ENCODE data around the gene RBM33. TPM values are rescaled to one million over a fixed set of nuclear protein-coding genes. Genes with fewer than 3 reads are reported as not detected.
"Not testable (repeated sequence)": the region's sequence is repeated elsewhere in the genome, so short reads cannot be mapped to it uniquely, and the experiment has no call there.

RBM33 gene
- total RNA-seq, 2 donors from 2014 or later: 135 to 178 TPM

DNA sequence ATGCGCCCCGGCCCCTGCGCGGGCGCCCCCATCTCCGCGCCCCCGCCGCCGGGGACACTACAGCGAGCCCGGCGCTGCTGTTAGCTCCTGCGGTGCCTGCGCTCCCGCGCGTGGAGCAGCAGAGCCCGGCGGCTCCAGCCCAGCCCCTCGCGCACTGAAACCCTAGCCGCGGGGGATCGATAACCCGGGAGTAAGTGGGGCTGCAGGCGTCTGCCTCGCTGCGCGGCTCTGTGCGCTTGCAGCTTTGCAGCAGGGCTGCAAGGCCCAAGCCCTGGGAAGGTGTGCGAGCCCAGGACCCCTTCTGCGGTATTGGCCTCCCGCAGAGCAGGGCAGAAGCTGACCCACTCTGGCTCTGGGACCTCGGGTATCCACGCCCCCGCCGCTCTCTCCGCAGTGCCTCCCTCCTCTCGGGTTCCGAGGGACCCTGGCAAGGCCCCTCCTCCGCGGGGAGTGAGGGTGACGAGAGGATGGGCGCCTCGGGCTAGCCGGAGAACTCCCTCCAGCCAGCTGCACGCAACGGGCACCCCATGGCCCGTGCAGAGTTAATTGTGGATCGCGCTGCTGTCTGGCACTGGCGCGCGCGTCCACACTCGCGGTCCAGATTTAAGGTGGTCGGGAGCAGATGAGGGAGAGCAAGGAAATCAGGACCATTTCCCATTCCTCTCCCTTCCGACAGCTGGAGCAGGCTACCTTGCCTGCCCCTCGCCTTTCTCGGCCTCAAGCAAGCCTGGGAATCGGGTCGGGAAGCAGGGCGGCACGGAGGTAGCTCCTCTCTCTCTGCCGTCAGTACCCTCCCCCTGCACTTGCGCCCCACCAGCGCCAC is 165.7 kb downstream of the RBM33 start:
- H3K27me3 Mint-ChIP-seq: peaks cover 63% of the 10 kb centered on the region
- peaks cover 16% of the 10 kb centered on the region for H3K4me1 Mint-ChIP-seq

DNA sequence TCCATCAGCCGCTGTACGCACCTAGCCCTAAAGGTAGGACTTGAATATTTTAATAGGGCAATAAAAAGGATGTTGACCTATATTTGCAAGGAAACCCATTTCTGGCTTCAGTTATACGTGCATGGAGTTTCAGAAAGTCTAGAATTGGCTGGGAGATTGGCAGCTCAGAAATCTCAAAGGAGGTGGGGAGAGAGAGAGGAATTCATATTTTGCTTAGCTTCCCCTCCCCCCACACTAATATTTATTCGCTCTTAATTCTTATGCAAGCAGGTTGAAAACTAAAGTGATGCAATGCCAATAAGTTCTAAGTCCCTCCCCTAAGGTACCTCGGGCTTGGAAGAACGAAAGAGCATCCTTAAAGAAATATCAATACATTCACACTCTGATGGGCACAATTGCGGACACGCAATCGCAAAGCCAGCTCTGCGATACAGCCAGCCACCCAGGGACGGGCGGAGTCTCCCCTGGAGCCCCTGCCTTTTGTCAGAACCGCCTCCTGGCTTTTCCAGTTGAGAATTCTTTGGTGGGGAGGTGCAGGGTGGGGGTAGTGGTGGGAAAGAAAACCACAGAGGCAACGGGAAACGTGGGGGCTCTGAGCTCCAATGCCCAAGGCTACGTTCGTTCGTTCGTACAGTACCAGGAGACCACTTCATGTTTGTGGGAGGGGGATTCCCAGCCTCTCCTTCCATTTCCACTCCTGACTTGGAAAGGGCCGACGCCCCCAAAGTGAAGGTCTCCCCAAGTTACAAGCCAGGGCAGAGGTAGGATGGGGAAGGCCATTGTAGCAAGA is 166.5 kb downstream of the RBM33 start:
- DNase-seq: no peak
- H3K27me3 Mint-ChIP-seq: peaks cover 71% of the 10 kb centered on the region
- peak overlapping the region; percentile 50 for H3K4me3 Mint-ChIP-seq
- no peaks in the 10 kb centered on the region for H3K9me3 ChIP-seq (ENCODE audit: control insufficient read depth, low read length, poor library complexity, severe bottlenecking)
- H3K36me3 Mint-ChIP-seq (ENCODE audit: low read depth): peaks cover 3% of the 10 kb centered on the region
- H3K4me1 Mint-ChIP-seq: peaks cover 21% of the 10 kb centered on the region
- H3K27ac Mint-ChIP-seq: no peak overlapping the region
- no peak for ATAC-seq

More for the DNA sequence above, 165.7 kb downstream of the RBM33 start:
- DNase-seq (no peak), ATAC-seq (no peak)
- Mint-ChIP-seq H3K36me3 (ENCODE audit: low read depth) (peaks cover 3% of the 10 kb centered on the region), H3K27ac (no peak overlapping the region), H3K4me3 (peak overlapping the region; percentile 50)
- H3K9me3 ChIP-seq (ENCODE audit: control insufficient read depth, low read length, poor library complexity, severe bottlenecking): no peaks in the 10 kb centered on the region

DNA sequence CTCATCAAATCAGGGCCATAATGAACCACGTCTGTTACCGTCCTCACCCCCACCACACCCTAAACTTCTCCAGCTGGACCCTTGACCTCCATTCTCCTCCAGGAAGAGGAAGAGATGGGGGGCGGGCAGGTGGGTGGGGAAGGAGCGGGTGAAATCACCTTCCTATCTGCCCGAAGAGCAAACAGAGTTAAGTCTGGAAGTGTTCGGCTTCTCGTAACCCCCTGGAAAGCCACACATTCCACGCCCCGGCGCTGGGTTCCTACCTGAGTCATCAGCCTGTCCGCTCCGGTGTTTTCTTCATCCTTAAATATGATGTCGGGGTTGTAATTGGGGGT is 167.1 kb downstream of the RBM33 start:
- Mint-ChIP-seq H3K27me3 (peaks cover 66% of the 10 kb centered on the region), H3K36me3 (ENCODE audit: low read depth) (peaks cover 3% of the 10 kb centered on the region), H3K4me3 (peak overlapping the region; percentile 85), H3K27ac (no peak overlapping the region), H3K4me1 (peaks cover 21% of the 10 kb centered on the region)
- no peaks in the 10 kb centered on the region for H3K9me3 ChIP-seq (ENCODE audit: control insufficient read depth, low read length, poor library complexity, severe bottlenecking)
- DNase-seq (no peak), ATAC-seq (no peak)

DNA sequence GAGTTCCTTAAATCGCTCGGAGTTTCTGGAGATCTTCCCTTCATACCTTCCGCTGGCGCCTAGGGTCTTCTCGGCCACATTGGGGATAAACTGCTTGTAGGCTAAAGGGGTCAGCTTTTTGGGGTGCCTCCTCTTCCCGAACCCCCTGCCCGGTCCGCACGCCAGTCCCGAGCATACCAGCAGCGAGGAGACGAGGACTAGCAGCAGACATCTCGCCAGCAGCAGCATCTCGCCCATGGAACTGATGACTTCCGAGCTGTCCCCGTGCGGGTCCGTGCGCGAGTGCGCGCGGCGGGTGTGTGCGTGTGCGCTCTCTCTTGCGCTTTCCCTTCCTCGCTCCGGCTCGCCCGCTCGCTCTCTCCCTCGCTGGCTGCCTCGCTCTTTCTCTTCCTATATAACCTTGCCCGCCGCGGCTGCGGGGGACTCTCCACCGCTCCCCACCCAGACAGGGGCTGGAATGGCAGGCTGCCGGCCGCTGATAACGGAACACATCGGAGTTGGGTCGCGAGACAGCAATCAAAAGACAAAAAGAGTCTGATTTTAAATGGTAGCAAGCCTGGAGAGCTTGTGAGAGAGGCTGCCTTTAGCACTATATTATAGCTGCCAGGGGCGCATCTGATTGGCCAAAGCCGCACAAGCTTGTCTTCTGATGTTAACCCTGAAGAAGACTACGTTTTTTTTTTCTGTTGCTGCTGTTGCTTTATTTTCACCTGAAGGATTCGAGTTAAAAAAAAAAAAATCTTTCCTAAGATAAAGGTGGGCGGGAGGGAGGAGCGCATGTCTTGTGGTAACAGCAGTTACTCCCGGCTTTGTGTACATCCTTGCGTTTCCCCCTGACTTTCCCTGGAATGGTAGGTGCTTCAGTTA is 167.7 kb downstream of the RBM33 start, which contains the start of gene SHH:
SHH (minus strand) TSS at position 569 of the 867 bp plus-strand sequence; CDS start at position 228, 341 bp downstream.
- H3K4me3 Mint-ChIP-seq: peak within 1 kb of the TSS; percentile 85
- H3K27me3 Mint-ChIP-seq: peaks cover 60% of the 10 kb centered on the region
- peaks cover 3% of the 10 kb centered on the region for H3K36me3 Mint-ChIP-seq (ENCODE audit: low read depth)
- H3K9me3 ChIP-seq (ENCODE audit: control insufficient read depth, low read length, poor library complexity, severe bottlenecking): no peaks in the 10 kb centered on the region
- DNase-seq (no peak), ATAC-seq (no peak)
- H3K27ac Mint-ChIP-seq: no peak within 1 kb of the TSS
- peaks cover 18% of the 10 kb centered on the region for H3K4me1 Mint-ChIP-seq

DNA sequence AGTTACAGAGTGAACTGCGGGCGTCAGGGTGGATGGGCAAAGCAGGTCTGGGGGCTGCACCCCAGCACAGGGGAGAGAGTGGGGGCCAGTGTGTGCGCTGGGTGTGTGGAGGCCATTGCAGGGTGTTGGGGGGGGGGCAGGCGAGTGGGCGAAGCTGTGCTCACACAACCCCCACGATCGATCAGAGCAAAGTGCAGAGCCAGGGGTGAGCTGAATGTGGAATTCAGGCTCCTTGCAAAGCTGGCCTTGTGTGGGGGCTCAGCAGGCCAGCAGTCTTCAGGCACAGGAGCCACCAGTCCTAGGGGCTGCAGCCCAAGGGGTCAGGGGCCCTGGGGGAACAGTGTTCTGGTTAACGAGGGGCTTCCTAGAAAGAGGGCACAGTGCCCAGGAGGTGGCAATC is 168.7 kb downstream of the RBM33 start:
- ATAC-seq (no peak), DNase-seq (no peak)
- Mint-ChIP-seq H3K4me1 (peaks cover 17% of the 10 kb centered on the region), H3K27me3 (peaks cover 53% of the 10 kb centered on the region), H3K36me3 (ENCODE audit: low read depth) (peaks cover 3% of the 10 kb centered on the region), H3K4me3 (no peak overlapping the region), H3K27ac (no peak overlapping the region)
- no peaks in the 10 kb centered on the region for H3K9me3 ChIP-seq (ENCODE audit: control insufficient read depth, low read length, poor library complexity, severe bottlenecking)

DNA sequence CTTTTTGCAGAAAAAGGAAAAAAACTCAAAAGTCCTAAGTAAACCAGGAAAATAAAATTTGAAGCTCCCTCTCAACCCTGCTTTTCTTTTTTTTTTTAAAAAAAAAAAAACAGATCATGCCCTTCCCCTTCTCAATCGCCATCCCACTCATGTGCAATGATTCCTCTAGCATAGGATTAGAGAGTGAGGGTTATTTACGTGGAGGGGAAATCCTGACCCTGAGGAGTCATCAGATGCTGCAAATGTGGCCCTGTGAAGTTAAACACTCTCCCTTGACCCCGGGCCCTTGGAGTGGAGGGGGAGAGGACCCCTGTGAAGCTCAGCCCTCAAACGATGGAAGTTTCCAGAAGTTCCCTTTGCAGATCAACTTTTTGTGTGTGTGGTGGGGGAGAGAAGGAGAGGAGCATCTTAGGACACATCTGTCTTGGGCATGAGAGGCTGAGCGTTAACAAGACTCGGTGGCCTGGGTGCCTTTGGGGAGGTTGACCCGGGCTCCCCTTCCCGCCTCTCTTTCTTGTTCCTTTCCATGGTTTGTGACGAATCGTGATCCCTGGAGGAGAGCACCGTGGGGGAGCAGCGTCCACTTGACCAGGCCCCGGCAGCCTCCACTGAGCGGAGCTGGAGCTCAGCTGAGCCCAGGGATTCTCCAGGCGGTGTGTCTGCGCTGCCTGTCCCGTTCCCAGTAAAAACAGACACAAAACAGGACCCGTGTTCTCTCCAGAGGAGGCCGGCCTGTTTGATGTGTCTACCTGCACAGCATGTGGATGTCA is 169.3 kb downstream of the RBM33 start:
- Mint-ChIP-seq H3K36me3 (ENCODE audit: low read depth) (peaks cover 3% of the 10 kb centered on the region), H3K4me3 (no peak overlapping the region), H3K27me3 (peaks cover 57% of the 10 kb centered on the region), H3K27ac (no peak overlapping the region), H3K4me1 (peaks cover 17% of the 10 kb centered on the region)
- DNase-seq (no peak), ATAC-seq (no peak)
- no peaks in the 10 kb centered on the region for H3K9me3 ChIP-seq (ENCODE audit: control insufficient read depth, low read length, poor library complexity, severe bottlenecking)

DNA sequence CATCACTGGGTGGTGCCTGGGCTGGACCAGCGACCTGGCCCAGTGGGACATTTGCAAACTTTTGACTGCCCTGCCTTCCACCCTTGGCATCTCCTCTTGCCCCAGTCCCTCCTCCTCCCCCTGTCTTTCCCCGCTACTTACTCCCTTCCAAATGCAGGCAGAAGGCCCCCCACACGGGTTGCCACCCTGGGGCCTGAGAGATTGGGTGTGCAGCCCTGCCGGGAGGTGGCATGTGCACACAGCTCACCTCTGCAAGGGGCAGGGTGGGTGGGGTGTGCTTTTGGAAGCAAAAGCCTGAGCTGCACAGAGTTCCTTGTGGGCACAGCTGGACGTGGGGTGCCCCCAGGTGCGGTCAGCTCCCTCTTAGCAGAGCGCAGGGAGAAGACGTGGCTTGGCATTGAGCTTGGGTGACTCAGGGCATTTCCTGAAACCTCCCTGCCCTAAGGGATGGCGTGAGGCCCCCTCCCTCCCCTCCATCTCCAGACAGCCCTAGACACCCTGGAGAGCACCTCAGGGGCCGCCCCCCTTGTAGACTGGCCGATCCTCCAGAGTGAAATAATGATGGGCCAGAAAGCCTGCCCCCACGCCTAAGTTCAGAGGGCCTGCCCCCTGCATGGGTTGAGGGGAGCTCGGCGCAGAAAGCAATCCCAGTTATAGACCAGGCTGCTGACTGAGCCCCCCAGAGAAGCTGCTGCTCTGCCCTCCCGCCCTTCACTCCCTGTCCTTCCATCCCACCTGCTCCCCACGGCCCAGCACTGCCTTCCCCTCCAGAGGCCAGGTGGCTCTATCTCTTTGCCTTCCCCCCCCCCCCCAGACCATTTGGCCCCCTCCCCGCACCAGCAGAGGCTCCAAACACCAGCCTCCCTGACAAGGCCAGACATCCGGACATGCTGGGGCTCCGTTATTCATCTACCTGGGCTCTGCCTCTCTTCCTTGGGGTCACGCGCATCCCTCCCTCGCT is 170.1 kb downstream of the RBM33 start:
- peaks cover 3% of the 10 kb centered on the region for H3K36me3 Mint-ChIP-seq (ENCODE audit: low read depth)
- no peaks in the 10 kb centered on the region for H3K9me3 ChIP-seq (ENCODE audit: control insufficient read depth, low read length, poor library complexity, severe bottlenecking)
- no peak for ATAC-seq
- H3K27ac Mint-ChIP-seq: no peak overlapping the region
- no peak overlapping the region for H3K4me3 Mint-ChIP-seq
- peaks cover 15% of the 10 kb centered on the region for H3K4me1 Mint-ChIP-seq
- H3K27me3 Mint-ChIP-seq: peaks cover 59% of the 10 kb centered on the region
- DNase-seq: no peak

DNA sequence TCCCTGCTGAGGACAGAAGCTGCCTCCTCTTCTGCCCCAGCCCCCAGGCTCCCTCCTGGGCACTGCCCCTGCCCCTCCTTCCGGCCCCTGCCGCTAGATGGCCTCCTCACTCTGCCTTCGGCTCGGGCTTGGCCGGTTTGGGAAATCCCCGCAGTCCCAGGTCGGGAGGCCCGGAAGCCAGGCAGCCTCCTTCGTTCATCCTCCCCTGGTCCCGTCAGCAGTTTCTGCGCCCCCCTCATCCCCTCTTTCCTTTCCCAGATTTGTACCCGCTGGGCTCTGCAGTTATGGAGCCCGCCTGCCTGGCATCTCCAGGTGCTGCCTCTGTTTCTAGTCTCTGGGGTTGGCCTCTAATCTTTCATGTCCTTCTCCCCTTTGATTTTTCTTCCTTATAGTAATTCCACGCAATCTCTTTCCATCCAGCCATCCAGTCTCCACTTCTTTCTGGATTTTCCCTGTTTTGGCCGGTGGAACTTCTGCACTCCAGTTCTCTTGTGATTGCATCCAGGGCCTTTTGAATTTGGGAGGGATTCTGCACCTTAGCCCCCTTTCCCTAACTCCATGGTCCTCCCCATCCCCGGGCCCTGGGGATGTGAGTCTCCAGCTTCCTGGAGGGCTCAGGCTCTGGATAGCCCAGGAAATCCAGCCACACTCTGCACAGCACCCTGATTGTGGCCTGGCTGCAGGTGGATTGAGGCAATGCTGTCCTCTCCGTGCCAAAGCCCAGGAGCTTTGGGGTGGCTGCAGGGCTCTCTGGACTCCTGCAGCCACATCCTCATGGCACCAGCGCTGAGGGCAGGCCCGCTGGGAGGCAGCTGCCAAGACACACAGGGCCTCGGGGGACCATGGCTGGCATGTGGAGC is 171.1 kb downstream of the RBM33 start:
- peaks cover 56% of the 10 kb centered on the region for H3K27me3 Mint-ChIP-seq
- no peak overlapping the region for H3K27ac Mint-ChIP-seq
- ATAC-seq: peak; percentile 82

DNA sequence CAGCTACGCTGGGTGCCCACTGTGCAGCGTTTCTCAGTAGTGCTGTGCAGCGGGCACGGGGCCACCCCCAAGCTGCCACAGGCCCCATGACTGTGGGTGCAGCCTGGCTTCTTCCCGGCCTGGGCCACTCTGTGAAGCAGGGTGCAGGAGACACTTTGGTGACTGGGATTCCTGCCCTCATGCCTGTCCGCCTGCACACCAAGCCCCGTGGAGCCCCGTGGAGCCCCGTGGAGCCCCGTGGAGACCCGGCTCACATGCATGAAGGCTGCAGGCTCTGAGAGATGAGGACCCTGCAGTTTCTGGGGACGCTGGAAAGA is 171.7 kb downstream of the RBM33 start:
- H3K4me3 Mint-ChIP-seq: no peak overlapping the region
- DNase-seq: no peak
- H3K4me1 Mint-ChIP-seq: peaks cover 13% of the 10 kb centered on the region
- ATAC-seq: no peak
- H3K27me3 Mint-ChIP-seq: peaks cover 52% of the 10 kb centered on the region
- no peak overlapping the region for H3K27ac Mint-ChIP-seq
- peaks cover 3% of the 10 kb centered on the region for H3K36me3 Mint-ChIP-seq (ENCODE audit: low read depth)
- H3K9me3 ChIP-seq (ENCODE audit: control insufficient read depth, low read length, poor library complexity, severe bottlenecking): no peaks in the 10 kb centered on the region

More for the DNA sequence above, 171.1 kb downstream of the RBM33 start:
- peak in 1 of 3 donors; percentile 49 for DNase-seq
- no peaks in the 10 kb centered on the region for H3K9me3 ChIP-seq (ENCODE audit: control insufficient read depth, low read length, poor library complexity, severe bottlenecking)
- peaks cover 15% of the 10 kb centered on the region for H3K4me1 Mint-ChIP-seq
- H3K4me3 Mint-ChIP-seq: peak overlapping the region; percentile 71
- peaks cover 3% of the 10 kb centered on the region for H3K36me3 Mint-ChIP-seq (ENCODE audit: low read depth)

DNA sequence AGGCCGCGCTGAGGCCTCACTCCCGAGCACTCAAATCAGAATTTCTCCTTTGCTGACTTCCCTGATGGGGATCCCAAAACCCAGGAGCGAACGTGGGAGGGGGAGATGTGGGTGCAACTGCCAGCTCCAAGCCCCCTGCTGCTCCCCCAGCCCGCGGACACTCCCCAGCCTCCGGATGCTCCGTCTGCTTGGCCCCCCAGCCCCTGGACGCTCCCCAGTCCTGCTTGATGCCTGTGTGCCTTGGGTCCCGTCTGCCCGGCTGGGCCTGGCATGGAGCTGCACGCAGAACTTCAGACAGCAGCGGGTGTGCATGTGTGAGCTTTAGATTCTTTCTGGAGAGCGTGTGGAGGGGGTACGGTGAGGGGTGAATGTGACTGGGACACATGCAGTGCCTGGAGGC is 172.5 kb downstream of the RBM33 start:
- Mint-ChIP-seq H3K27ac (no peak overlapping the region), H3K27me3 (peaks cover 52% of the 10 kb centered on the region), H3K4me3 (no peak overlapping the region), H3K4me1 (peaks cover 9% of the 10 kb centered on the region), H3K36me3 (ENCODE audit: low read depth) (peaks cover 2% of the 10 kb centered on the region)
- no peaks in the 10 kb centered on the region for H3K9me3 ChIP-seq (ENCODE audit: control insufficient read depth, low read length, poor library complexity, severe bottlenecking)
- DNase-seq (no peak), ATAC-seq (no peak)

DNA sequence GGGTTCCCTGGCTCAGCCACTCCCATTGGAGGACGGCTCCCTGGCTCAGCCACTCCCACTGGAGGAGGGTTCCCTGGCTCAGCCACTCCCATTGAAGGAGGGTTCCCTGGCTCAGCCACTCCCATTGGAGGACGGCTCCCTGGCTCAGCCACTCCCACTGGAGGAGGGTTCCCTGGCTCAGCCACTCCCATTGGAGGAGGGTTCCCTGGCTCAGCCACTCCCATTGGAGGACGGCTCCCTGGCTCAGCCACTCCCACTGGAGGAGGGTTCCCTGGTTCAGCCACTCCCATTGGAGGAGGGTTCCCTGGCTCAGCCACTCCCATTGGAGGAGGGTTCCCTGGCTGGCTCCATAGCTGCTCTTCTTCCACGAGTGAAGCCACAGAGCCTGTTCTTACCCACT is 173.1 kb downstream of the RBM33 start:
- not testable (repeated sequence) for ATAC-seq; H3K27ac Mint-ChIP-seq; H3K36me3 Mint-ChIP-seq (ENCODE audit: low read depth); H3K4me3 Mint-ChIP-seq; H3K9me3 ChIP-seq (ENCODE audit: control insufficient read depth, low read length, poor library complexity, severe bottlenecking); H3K4me1 Mint-ChIP-seq; DNase-seq
- H3K27me3 Mint-ChIP-seq: peaks cover 52% of the 10 kb centered on the region

Data from T-helper 17 cell (primary cell).